BE2C (cell line): Measurements from ENCODE around the gene RABGAP1.

Source experiments
- DNase-seq: peaks from one replicate; pipeline ENCODE4 v3.0.0-alpha.2; 2020
- H3K27me3 ChIP-seq: fragments of 250-450 bp; sonication (Bioruptor Pico); 2 replicates; pipeline ENCODE4 v1.5.1; 2020; ENCODE audit warnings: mild to moderate bottlenecking
- H3K36me3 ChIP-seq: fragments of 250-450 bp; sonication (Bioruptor Pico); 2 replicates; pipeline ENCODE4 v1.5.1; 2020; ENCODE audit warnings: mild to moderate bottlenecking
- H3K4me1 ChIP-seq: fragments of 250-450 bp; sonication (Bioruptor Pico); 2 replicates; pipeline ENCODE4 v1.5.1; 2020
- H3K4me3 ChIP-seq: 2 replicates; pipeline ENCODE4 v1.5.1; 2011; ENCODE audit warnings: low read depth, low read length
- H3K9me3 ChIP-seq: fragments of 250-450 bp; sonication (Bioruptor Pico); 2 replicates; pipeline ENCODE4 v1.5.1; 2020
- CTCF ChIP-seq: IDR thresholded peaks from 2 replicates; pipeline ENCODE4 v1.5.1; 2012; ENCODE audit warnings: mild to moderate bottlenecking, low read depth, low read length

Gene RABGAP1

GRCh38 chr9:123034881-123035510, 94.2 kb downstream of the RABGAP1 start:
- H3K4me1 ChIP-seq: no peaks in the 10 kb centered on the region
- no peaks in the 10 kb centered on the region; the same call in 1 of the 2 replicates for H3K36me3 ChIP-seq
- H3K9me3 ChIP-seq: no peaks in the 10 kb centered on the region
- H3K27me3 ChIP-seq: no peaks in the 10 kb centered on the region
- no peak for TF ChIP-seq CTCF
- no peak for DNase-seq
- H3K4me3 ChIP-seq: no peak overlapping the region

GRCh38 chr9:123035791-123036190, 95.0 kb downstream of the RABGAP1 start:
- DNase-seq: no peak
- Histone ChIP-seq H3K4me1 (no peaks in the 10 kb centered on the region), H3K9me3 (no peaks in the 10 kb centered on the region), H3K4me3 (no peak overlapping the region), H3K27me3 (no peaks in the 10 kb centered on the region), H3K36me3 (no peaks in the 10 kb centered on the region; the same call in 1 of the 2 replicates)
- no peak for TF ChIP-seq CTCF

GRCh38 chr9:123036893-123037545, 96.2 kb downstream of the RABGAP1 start:
- DNase-seq: no peak
- no peaks in the 10 kb centered on the region for H3K9me3 ChIP-seq
- no peaks in the 10 kb centered on the region for H3K4me1 ChIP-seq
- no peak for TF ChIP-seq CTCF
- no peaks in the 10 kb centered on the region for H3K27me3 ChIP-seq
- H3K4me3 ChIP-seq: no peak overlapping the region
- H3K36me3 ChIP-seq: peaks cover 3% of the 10 kb centered on the region

- Histone ChIP-seq H3K4me3 (no peak overlapping the region), H3K27me3 (no peaks in the 10 kb centered on the region), H3K9me3 (no peaks in the 10 kb centered on the region), H3K36me3 (peaks cover 3% of the 10 kb centered on the region), H3K4me1 (no peaks in the 10 kb centered on the region)
- TF ChIP-seq CTCF: no peak
- DNase-seq: no peak
Observed at GRCh38 chr9:123039617-123040219, 98.9 kb downstream of the RABGAP1 start.

- no peak for TF ChIP-seq CTCF
- Histone ChIP-seq H3K9me3 (no peaks in the 10 kb centered on the region), H3K27me3 (no peaks in the 10 kb centered on the region), H3K4me1 (no peaks in the 10 kb centered on the region), H3K36me3 (peaks cover 3% of the 10 kb centered on the region; the same call in 1 of the 2 replicates), H3K4me3 (no peak overlapping the region)
- no peak for DNase-seq
Observed at GRCh38 chr9:123040801-123041200, 100.0 kb downstream of the RABGAP1 start.

GRCh38 chr9:123041489-123041888, 100.7 kb downstream of the RABGAP1 start:
- Histone ChIP-seq H3K27me3 (no peaks in the 10 kb centered on the region), H3K36me3 (peaks cover 3% of the 10 kb centered on the region; the same call in 1 of the 2 replicates), H3K9me3 (no peaks in the 10 kb centered on the region), H3K4me3 (no peak overlapping the region), H3K4me1 (no peaks in the 10 kb centered on the region)
- TF ChIP-seq CTCF: no peak
- no peak for DNase-seq
